HL-60 (cell line): ENCODE results near the gene ZFP36L1.

Experiments used
- DNase-seq, 2 experiments: peaks; one replicate each; pipeline ENCODE4 v3.0.0-alpha.2; 2010 to 2020; ENCODE audit warnings: low read depth in 1 of 2, low spot score in 1 of 2
- H3K27ac ChIP-seq: fragments of 250-450 bp; sonication (Bioruptor Pico); replicated peaks from 2 replicates; pipeline ENCODE4 v1.5.1; 2020; ENCODE audit warnings: mild to moderate bottlenecking, moderate library complexity
- H3K27me3 ChIP-seq: fragments of 250-450 bp; sonication (Bioruptor Pico); 2 replicates; pipeline ENCODE4 v1.5.1; 2021; ENCODE audit warnings: mild to moderate bottlenecking, moderate library complexity; ENCODE audit not compliant: insufficient read depth, poor library complexity, severe bottlenecking
- H3K4me3 ChIP-seq: replicated peaks from 2 replicates; pipeline ENCODE4 v1.5.1; 2011; ENCODE audit warnings: mild to moderate bottlenecking, control low read depth, low read length; ENCODE audit not compliant: insufficient read depth
- GABPA ChIP-seq: IDR thresholded peaks from 2 replicates; pipeline ENCODE4 v1.6.1; 2012; ENCODE audit warnings: low read depth
- POLR2AphosphoS5 ChIP-seq: IDR thresholded peaks from 2 replicates; pipeline ENCODE4 v1.6.1; 2012; ENCODE audit warnings: low read depth
- SPI1 ChIP-seq: IDR thresholded peaks from 2 replicates; pipeline ENCODE4 v1.6.1; 2012; ENCODE audit warnings: low read depth, mild to moderate bottlenecking, borderline replicate concordance
- TF ChIP-seq, protein P1 (sequence below): IDR thresholded peaks from 2 replicates; pipeline ENCODE4 v1.6.1; 2012; ENCODE audit warnings: low read depth; ENCODE audit not compliant: insufficient replicate concordance
- TF ChIP-seq, protein P2 (sequence below): IDR thresholded peaks from one replicate; pipeline ENCODE4 v1.5.1; 2011; ENCODE audit warnings: low read length, control low read depth, inconsistent platforms; ENCODE audit not compliant: insufficient read depth

ZFP36L1 gene

DNA sequence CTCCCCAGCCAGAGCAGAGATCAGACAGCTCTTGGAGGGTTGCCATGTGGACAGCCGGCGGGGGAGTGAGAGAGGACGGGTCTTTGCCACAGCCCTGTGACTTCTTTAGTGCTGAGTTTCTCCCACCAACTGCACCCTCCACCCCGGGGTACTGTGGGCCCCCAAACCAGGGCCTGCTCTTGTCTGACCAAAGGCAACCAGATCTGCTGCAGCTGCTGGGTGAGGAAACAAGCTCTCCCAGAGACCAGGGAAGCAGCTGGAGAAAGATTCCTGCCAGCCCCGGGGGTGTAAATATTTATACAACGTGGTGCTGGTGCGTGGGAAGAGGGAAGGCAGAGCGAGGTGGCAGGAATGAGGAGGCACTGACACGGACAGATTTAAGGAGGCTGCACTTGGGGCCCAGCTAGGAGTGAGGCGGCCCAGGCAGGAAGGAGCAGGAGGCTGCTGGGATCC, 14.3 kb upstream of the ZFP36L1 start:
- Histone ChIP-seq H3K27me3 (no peaks in the 10 kb centered on the region), H3K4me3 (no peak overlapping the region), H3K27ac (no peak overlapping the region)
- no peak for DNase-seq
- TF ChIP-seq, protein P1, sequence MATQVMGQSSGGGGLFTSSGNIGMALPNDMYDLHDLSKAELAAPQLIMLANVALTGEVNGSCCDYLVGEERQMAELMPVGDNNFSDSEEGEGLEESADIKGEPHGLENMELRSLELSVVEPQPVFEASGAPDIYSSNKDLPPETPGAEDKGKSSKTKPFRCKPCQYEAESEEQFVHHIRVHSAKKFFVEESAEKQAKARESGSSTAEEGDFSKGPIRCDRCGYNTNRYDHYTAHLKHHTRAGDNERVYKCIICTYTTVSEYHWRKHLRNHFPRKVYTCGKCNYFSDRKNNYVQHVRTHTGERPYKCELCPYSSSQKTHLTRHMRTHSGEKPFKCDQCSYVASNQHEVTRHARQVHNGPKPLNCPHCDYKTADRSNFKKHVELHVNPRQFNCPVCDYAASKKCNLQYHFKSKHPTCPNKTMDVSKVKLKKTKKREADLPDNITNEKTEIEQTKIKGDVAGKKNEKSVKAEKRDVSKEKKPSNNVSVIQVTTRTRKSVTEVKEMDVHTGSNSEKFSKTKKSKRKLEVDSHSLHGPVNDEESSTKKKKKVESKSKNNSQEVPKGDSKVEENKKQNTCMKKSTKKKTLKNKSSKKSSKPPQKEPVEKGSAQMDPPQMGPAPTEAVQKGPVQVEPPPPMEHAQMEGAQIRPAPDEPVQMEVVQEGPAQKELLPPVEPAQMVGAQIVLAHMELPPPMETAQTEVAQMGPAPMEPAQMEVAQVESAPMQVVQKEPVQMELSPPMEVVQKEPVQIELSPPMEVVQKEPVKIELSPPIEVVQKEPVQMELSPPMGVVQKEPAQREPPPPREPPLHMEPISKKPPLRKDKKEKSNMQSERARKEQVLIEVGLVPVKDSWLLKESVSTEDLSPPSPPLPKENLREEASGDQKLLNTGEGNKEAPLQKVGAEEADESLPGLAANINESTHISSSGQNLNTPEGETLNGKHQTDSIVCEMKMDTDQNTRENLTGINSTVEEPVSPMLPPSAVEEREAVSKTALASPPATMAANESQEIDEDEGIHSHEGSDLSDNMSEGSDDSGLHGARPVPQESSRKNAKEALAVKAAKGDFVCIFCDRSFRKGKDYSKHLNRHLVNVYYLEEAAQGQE = no peak
- TF ChIP-seq, protein P2, sequence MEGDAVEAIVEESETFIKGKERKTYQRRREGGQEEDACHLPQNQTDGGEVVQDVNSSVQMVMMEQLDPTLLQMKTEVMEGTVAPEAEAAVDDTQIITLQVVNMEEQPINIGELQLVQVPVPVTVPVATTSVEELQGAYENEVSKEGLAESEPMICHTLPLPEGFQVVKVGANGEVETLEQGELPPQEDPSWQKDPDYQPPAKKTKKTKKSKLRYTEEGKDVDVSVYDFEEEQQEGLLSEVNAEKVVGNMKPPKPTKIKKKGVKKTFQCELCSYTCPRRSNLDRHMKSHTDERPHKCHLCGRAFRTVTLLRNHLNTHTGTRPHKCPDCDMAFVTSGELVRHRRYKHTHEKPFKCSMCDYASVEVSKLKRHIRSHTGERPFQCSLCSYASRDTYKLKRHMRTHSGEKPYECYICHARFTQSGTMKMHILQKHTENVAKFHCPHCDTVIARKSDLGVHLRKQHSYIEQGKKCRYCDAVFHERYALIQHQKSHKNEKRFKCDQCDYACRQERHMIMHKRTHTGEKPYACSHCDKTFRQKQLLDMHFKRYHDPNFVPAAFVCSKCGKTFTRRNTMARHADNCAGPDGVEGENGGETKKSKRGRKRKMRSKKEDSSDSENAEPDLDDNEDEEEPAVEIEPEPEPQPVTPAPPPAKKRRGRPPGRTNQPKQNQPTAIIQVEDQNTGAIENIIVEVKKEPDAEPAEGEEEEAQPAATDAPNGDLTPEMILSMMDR = no peak
- TF ChIP-seq SPI1 = no peak
- TF ChIP-seq POLR2AphosphoS5 = no peak
- no peak for TF ChIP-seq GABPA

DNA sequence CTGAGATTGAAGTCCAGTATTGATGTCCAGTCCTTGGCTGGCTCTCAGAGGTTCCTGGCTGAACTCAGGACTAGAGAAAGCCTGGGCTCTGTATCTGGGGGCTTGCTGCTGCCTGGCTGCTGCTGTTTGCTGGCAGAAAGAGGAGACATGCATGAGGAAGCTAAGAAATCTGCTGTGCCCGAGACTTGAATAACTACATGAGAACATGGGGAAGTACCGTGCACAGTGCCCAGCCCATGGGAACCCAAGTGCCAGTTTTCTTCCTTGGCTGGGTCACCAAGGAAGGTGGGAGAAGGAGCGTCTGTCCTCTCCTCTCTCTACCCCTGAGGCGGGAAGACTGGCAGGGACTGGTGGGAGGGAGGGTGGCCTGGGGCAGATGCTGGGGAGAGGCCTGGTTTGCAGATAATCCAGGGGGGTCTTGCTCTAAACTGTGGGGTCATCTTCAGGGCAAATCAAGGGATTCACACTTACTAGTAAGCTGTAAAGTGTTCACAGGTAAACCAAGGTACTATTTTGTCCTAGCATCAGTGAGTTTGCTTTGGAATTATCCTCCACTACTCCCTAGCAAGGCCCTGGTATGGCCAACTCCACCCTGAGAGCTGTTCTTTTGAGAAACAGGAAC, 13.8 kb upstream of the ZFP36L1 start:
- no peak overlapping the region for H3K4me3 ChIP-seq
- TF ChIP-seq, protein P2 = no peak
- TF ChIP-seq GABPA (no peak), SPI1 (no peak), POLR2AphosphoS5 (no peak)
- TF ChIP-seq, protein P1 = no peak
- no peaks in the 10 kb centered on the region for H3K27me3 ChIP-seq
- DNase-seq = no peak
- H3K27ac ChIP-seq = no peak overlapping the region

DNA sequence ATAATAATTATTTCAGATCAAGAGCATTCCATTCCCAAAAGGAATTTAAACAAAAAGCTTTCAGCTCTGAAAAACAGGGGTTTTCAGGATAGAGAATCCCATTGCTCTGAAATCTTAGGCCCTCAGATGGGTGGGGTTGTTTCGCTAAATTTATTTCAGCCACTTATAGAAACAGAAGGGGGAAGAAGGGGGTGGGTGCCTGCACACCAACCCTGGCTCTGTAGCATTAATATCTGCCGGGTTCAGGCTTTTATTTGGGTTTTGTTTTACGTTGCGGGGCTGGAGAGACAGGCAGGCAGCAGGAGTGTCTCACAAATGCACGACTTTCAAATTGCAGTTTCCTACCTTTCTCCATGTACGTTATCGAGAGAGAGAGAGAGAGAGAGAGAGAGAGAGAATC, 12.5 kb upstream of the ZFP36L1 start:
- H3K27ac ChIP-seq = no peak overlapping the region
- H3K4me3 ChIP-seq = no peak overlapping the region
- TF ChIP-seq, protein P1 = no peak
- no peak for TF ChIP-seq GABPA
- TF ChIP-seq POLR2AphosphoS5 = no peak
- TF ChIP-seq SPI1 = no peak
- TF ChIP-seq, protein P2 = no peak
- no peak for DNase-seq
- no peaks in the 10 kb centered on the region for H3K27me3 ChIP-seq
